HCT116 (cell line): ENCODE data around the gene KIAA1549.

Experiments
- CTCF ChIP-seq, 3 experiments: fragments of 200-600 bp in 1 of 3; sonication (generic) in 1 of 3; IDR thresholded peaks in 2 of 3; conservative IDR thresholded peaks in 1 of 3; 2 replicates each; pipeline ENCODE4 v1.5.1; 2012 to 2017; ENCODE audit warnings: low read depth in 2 of 3, low read length in 2 of 3, antibody characterized with exemption in 1 of 3, borderline replicate concordance in 1 of 3, control low read depth in 1 of 3, mild to moderate bottlenecking in 1 of 3, mixed read lengths in 1 of 3, mixed run types in 1 of 3, moderate library complexity in 1 of 3; ENCODE audit not compliant: insufficient read depth in 1 of 3
- MAX ChIP-seq: IDR thresholded peaks from 2 replicates; pipeline ENCODE4 v1.6.1; 2012

- TF ChIP-seq CTCF (IDR thresholded peaks at IDR 0.05 in 2 of 3, conservative IDR thresholded peaks at IDR 0.05 in 1 of 3; ENCODE audit: borderline replicate concordance in 1 of 3, insufficient read depth in 1 of 3, low read depth in 2 of 3, low read length in 2 of 3) (no peak), MAX (no peak)
Measured at GRCh38 chr7:138911007-138911406, 70.2 kb downstream of the KIAA1549 start.
